Measurements from ENCODE around the gene L3MBTL1.

The L3MBTL1 gene

GRCh38 chr20:43536041-43536816, 28.7 kb downstream of the L3MBTL1 start:
- DNase-seq, result no peak

GRCh38 chr20:43536817-43537440, 29.4 kb downstream of the L3MBTL1 start:
- no peak for DNase-seq

GRCh38 chr20:43537921-43538877, 30.7 kb downstream of the L3MBTL1 start:
- DNase-seq, result peak; percentile 59

- DNase-seq, result no peak
Measured at GRCh38 chr20:43538878-43539700, 31.6 kb downstream of the L3MBTL1 start.

- no peak for DNase-seq
Measured at GRCh38 chr20:43539975-43540672, 32.6 kb downstream of the L3MBTL1 start.

GRCh38 chr20:43540673-43541060, 33.2 kb downstream of the L3MBTL1 start:
- no peak for DNase-seq

GRCh38 chr20:43541214-43541613, 33.7 kb downstream of the L3MBTL1 start:
- no peak for DNase-seq

- DNase-seq, result no peak
Measured at GRCh38 chr20:43542161-43542560, 34.7 kb downstream of the L3MBTL1 start.

GRCh38 chr20:43542674-43543073, 35.2 kb downstream of the L3MBTL1 start:
- DNase-seq, result no peak

GRCh38 chr20:43543138-43543537, 35.6 kb downstream of the L3MBTL1 start:
- DNase-seq, result no peak

- DNase-seq, result no peak
Measured at GRCh38 chr20:43544501-43544900, 37.0 kb downstream of the L3MBTL1 start.

- no peak for DNase-seq
Measured at GRCh38 chr20:43545837-43546578, 38.5 kb downstream of the L3MBTL1 start.

- DNase-seq, result no peak
Measured at GRCh38 chr20:43548273-43548880, 40.9 kb downstream of the L3MBTL1 start.

- no peak for DNase-seq
Measured at GRCh38 chr20:43549416-43550065, 42.0 kb downstream of the L3MBTL1 start.

GRCh38 chr20:43550456-43550855, 43.0 kb downstream of the L3MBTL1 start:
- no peak for DNase-seq

GRCh38 chr20:43554369-43554768, 46.9 kb downstream of the L3MBTL1 start:
- DNase-seq, result no peak

GRCh38 chr20:43558412-43559146, 51.1 kb downstream of the L3MBTL1 start, which contains the start of gene SGK2:
TSS of gene SGK2 (plus strand) at chr20:43559027. CDS start at chr20:43566496, 7,469 bp downstream.
- no peak for DNase-seq

GRCh38 chr20:43559147-43559987, 51.9 kb downstream of the L3MBTL1 start:
- no peak for DNase-seq
